Measurements from ENCODE around the gene LIFR.

GRCh38 chr5:38506302-38506701 is 50.1 kb downstream of the LIFR start:
- TF ChIP-seq CTCF (IDR thresholded peaks at IDR 0.05; ENCODE audit: borderline replicate concordance, extremely low read depth, low read length, poor library complexity, severe bottlenecking) (no peak), EZH2 (IDR thresholded peaks at IDR 0.05; ENCODE audit: borderline replicate concordance, low read depth, low read length, severe bottlenecking) (no peak)

Measured in DND-41 (cell line).